Measurements from ENCODE around the gene MMP14. TPM values are rescaled to one million over a fixed set of nuclear protein-coding genes. Genes with fewer than 3 reads are reported as not detected.

MMP14 gene
- polyA plus RNA-seq, 3 donors = 130 to 170 (median 135) TPM

DNA sequence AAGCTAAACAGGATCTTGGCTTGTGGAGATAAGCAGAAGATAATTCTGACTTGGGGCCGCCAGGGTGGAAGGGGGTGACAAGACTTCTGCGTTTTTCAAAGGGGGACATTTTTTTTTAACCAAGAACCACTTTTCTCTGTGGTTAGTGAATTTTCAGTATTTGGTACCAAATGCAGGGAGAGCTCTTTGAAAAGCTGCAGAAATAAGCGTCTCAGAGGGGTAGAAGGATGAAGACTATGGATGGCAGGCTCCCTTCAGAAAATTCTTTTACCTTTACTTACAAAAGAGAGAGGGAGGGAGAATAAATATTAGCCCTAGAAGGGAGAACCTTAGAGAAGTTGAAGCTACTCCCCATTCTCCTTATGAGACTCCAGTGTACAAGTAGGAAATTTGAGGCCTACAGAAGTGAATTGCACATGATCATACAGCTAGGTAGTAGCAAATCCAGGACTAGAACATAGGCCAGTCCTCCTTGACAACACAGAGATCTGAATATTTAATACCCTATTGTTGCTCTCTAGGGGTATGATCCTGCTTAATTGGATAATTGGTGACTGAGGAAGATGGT is 5.9 kb upstream of the MMP14 start:
- DNase-seq (ENCODE audit: extremely low read depth in 1 of 11, low read depth in 9 of 11, low spot score in 4 of 11) = no peak

GRCh38 chr14:22835505-22835904 is 880 bp upstream of the MMP14 start:
- DNase-seq (ENCODE audit: extremely low read depth in 1 of 11, low read depth in 9 of 11, low spot score in 4 of 11) = no peak

DNA sequence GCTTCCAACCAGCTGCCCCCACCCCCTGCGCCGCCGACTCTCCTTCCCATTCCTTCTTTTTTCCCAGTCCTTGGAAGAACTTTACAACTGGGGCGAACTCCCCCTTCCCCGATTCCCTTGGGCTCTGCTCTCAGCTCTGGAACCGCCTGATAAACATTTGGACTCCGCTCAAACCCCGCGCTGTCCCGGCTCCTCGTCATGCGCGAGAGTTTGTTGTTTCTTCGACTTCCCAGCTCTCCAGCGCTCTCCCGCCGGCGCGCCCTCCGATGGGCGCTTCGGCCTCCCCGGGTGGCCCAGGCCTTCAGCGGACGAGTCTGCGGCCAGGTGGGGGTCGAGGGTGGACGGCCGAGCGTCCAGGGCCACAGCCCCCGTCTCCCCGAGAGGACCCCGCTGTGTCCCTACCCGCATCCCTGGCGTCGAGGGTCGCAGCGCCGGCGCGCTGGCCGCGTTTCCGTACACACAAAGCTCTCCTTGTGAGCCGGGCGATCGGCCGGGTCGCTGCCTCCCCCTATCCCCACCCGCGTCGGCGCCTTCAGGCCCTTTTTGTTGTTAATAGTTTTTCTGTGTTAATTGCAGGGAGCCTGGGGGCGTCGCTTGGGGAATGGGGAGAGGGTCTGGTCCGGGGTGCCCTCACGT is 847 bp downstream of the MMP14 start:
- peak in 1 of 11 donors; percentile 58 for DNase-seq (ENCODE audit: extremely low read depth in 1 of 11, low read depth in 9 of 11, low spot score in 4 of 11)

GRCh38 chr14:22837750-22838538 is 1.6 kb downstream of the MMP14 start:
- no peak for DNase-seq (ENCODE audit: extremely low read depth in 1 of 11, low read depth in 9 of 11, low spot score in 4 of 11)

- no peak for DNase-seq (ENCODE audit: extremely low read depth in 1 of 11, low read depth in 9 of 11, low spot score in 4 of 11)
Measured at GRCh38 chr14:22838631-22839041, 2.3 kb downstream of the MMP14 start.

- no peak for DNase-seq (ENCODE audit: extremely low read depth in 1 of 11, low read depth in 9 of 11, low spot score in 4 of 11)
Measured at GRCh38 chr14:22839159-22839779, 2.9 kb downstream of the MMP14 start.

GRCh38 chr14:22841311-22841710 is 4.9 kb downstream of the MMP14 start:
- DNase-seq (ENCODE audit: extremely low read depth in 1 of 11, low read depth in 9 of 11, low spot score in 4 of 11) = no peak

GRCh38 chr14:22841769-22842168 is 5.4 kb downstream of the MMP14 start:
- no peak for DNase-seq (ENCODE audit: extremely low read depth in 1 of 11, low read depth in 9 of 11, low spot score in 4 of 11)

DNA sequence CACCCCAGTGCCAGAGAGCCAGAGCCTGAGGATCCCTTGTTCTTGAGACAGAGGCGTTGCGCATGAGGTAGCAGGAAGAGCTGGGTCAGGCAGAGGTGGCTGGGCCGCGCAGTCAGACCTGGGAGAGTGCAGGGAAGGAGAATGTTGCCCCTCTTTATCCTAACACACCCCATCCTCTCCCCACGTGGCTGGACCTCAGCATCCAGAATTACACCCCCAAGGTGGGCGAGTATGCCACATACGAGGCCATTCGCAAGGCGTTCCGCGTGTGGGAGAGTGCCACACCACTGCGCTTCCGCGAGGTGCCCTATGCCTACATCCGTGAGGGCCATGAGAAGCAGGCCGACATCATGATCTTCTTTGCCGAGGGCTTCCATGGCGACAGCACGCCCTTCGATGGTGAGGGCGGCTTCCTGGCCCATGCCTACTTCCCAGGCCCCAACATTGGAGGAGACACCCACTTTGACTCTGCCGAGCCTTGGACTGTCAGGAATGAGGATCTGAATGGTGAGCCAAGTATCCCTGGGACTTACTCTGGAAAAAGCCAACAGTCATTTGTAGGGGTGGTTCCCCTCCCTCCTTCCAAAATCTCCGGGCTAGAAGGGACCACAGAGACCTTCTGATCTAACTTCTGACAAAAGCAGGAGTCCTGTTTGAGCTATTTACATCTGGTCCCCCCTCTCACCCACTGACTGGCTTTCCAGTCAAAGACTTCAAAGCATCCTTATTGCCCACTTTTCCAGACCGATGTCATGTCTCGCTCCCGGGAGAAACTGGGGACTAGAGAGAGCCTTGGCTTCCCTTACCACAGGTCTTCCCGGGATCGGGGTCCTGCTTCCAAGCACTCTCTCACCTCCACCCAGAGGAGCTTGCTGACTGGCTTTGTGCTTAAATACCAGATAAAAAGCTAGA is 6.1 kb downstream of the MMP14 start:
- DNase-seq (ENCODE audit: extremely low read depth in 1 of 11, low read depth in 9 of 11, low spot score in 4 of 11) = no peak

GRCh38 chr14:22843123-22843925 is 6.9 kb downstream of the MMP14 start:
- no peak for DNase-seq (ENCODE audit: extremely low read depth in 1 of 11, low read depth in 9 of 11, low spot score in 4 of 11)

DNA sequence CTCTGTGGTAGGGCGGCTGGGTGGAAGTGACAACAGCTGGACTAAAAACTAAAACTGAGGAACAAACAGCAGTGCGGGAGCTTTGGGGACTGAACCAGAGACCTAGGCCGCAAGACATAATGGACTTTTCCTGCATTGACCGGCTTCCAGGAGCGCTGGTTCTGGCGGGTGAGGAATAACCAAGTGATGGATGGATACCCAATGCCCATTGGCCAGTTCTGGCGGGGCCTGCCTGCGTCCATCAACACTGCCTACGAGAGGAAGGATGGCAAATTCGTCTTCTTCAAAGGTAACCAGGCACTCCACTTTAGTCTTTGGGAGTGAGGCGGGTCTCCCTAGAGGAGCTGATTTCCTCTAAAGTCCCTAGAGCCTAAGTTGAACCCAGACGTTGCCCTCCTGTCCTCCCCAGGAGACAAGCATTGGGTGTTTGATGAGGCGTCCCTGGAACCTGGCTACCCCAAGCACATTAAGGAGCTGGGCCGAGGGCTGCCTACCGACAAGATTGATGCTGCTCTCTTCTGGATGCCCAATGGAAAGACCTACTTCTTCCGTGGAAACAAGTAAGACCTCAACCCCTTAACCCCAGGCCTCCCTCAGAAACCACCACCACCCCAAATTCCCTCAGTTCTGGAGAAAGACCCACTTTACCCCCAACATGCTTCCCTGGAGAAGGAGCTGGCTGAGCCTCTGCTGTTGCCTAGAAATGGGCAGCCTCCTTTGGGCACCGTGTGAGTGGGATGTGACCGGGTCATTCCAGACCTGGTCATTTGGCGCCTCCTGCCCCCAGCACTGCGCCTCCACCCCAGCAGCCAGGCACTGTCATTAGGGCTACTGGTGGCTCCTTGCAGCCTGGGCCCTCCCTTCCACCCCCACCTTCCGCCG is 8.1 kb downstream of the MMP14 start:
- DNase-seq (ENCODE audit: extremely low read depth in 1 of 11, low read depth in 9 of 11, low spot score in 4 of 11) = no peak

DNA sequence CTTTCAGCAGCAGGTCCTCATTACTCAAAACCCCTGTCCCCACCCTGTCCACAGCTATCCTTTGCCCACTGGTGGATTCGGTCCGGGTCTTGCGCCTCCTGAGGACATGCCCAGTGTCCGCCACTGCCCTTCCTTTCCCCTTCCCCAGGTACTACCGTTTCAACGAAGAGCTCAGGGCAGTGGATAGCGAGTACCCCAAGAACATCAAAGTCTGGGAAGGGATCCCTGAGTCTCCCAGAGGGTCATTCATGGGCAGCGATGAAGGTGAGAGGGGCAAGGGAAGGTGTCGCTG is 8.7 kb downstream of the MMP14 start:
- DNase-seq (ENCODE audit: extremely low read depth in 1 of 11, low read depth in 9 of 11, low spot score in 4 of 11) = no peak

DNA sequence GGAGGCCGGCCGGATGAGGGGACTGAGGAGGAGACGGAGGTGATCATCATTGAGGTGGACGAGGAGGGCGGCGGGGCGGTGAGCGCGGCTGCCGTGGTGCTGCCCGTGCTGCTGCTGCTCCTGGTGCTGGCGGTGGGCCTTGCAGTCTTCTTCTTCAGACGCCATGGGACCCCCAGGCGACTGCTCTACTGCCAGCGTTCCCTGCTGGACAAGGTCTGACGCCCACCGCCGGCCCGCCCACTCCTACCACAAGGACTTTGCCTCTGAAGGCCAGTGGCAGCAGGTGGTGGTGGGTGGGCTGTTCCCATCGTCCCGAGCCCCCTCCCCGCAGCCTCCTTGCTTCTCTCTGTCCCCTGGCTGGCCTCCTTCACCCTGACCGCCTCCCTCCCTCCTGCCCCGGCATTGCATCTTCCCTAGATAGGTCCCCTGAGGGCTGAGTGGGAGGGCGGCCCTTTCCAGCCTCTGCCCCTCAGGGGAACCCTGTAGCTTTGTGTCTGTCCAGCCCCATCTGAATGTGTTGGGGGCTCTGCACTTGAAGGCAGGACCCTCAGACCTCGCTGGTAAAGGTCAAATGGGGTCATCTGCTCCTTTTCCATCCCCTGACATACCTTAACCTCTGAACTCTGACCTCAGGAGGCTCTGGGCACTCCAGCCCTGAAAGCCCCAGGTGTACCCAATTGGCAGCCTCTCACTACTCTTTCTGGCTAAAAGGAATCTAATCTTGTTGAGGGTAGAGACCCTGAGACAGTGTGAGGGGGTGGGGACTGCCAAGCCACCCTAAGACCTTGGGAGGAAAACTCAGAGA is 9.6 kb downstream of the MMP14 start:
- no peak for DNase-seq (ENCODE audit: extremely low read depth in 1 of 11, low read depth in 9 of 11, low spot score in 4 of 11)

- DNase-seq (ENCODE audit: extremely low read depth in 1 of 11, low read depth in 9 of 11, low spot score in 4 of 11) = no peak
Measured at GRCh38 chr14:22846811-22847307, 10.5 kb downstream of the MMP14 start.

- DNase-seq (ENCODE audit: extremely low read depth in 1 of 11, low read depth in 9 of 11, low spot score in 4 of 11) = no peak
Measured at GRCh38 chr14:22847661-22848341, 11.4 kb downstream of the MMP14 start.

Measured in renal cortex interstitium (tissue), 11 donors.